Lower leg skin (tissue), 3 donors: ENCODE data around the gene TRIM37.

Experiments used
- POLR2A ChIP-seq, 2 donors: fragments of 450-650 bp; IDR thresholded peaks; one replicate each; pipeline ENCODE4 v1.6.1; 2016 to 2017; ENCODE audit warnings: antibody characterized with exemption in 2 of 2, mild to moderate bottlenecking in 1 of 2, moderate library complexity in 1 of 2
- TF ChIP-seq, protein P1 (sequence below), 3 donors: fragments of 450-650 bp; IDR thresholded peaks; one replicate each; pipeline ENCODE4 v1.5.1; 2016; ENCODE audit warnings: antibody characterized with exemption in 3 of 3, mild to moderate bottlenecking in 3 of 3, moderate library complexity in 2 of 3

GRCh38 chr17:58999500-58999899 lies 107.2 kb downstream of the TRIM37 start:
- TF ChIP-seq, protein P1, sequence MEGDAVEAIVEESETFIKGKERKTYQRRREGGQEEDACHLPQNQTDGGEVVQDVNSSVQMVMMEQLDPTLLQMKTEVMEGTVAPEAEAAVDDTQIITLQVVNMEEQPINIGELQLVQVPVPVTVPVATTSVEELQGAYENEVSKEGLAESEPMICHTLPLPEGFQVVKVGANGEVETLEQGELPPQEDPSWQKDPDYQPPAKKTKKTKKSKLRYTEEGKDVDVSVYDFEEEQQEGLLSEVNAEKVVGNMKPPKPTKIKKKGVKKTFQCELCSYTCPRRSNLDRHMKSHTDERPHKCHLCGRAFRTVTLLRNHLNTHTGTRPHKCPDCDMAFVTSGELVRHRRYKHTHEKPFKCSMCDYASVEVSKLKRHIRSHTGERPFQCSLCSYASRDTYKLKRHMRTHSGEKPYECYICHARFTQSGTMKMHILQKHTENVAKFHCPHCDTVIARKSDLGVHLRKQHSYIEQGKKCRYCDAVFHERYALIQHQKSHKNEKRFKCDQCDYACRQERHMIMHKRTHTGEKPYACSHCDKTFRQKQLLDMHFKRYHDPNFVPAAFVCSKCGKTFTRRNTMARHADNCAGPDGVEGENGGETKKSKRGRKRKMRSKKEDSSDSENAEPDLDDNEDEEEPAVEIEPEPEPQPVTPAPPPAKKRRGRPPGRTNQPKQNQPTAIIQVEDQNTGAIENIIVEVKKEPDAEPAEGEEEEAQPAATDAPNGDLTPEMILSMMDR (IDR thresholded peaks at IDR 0.05), result no peak
- TF ChIP-seq POLR2A (IDR thresholded peaks at IDR 0.05), result no peak
